Activated CD4-positive, CD25-positive, alpha-beta regulatory T cell (primary cell): Measurements from ENCODE around the gene SMCHD1.
"Not testable (repeated sequence)": the region's sequence is repeated elsewhere in the genome, so short reads cannot be mapped to it uniquely, and the experiment has no call there.

ENCODE experiments used
- DNase-seq, 4 experiments: peaks; one replicate each; lab custom pipeline; 2025; lab: John Stamatoyannopoulos, UW

SMCHD1 gene

GRCh38 chr18:2716394-2717326 is 61.1 kb downstream of the SMCHD1 start:
- no peak for DNase-seq

DNA sequence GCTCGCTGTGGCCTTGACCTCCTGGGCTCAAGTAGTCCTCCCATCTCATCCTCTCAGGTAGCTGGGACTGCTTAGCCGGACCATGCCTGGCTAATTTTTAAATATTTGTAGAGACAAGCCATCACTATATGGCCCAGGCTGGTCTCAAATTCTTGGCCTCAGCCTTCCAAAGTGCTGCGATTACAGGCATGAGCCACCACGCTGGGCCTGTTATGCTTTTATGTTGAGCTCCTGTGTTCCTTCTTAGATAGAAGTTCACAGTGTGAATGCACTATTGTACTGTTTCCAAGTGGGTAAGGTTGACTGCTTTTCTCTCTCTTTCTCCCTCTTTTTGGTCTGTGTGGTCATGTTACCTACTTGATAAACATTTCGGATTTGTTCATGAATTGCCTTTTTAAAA is 61.9 kb downstream of the SMCHD1 start:
- no peak for DNase-seq

DNA sequence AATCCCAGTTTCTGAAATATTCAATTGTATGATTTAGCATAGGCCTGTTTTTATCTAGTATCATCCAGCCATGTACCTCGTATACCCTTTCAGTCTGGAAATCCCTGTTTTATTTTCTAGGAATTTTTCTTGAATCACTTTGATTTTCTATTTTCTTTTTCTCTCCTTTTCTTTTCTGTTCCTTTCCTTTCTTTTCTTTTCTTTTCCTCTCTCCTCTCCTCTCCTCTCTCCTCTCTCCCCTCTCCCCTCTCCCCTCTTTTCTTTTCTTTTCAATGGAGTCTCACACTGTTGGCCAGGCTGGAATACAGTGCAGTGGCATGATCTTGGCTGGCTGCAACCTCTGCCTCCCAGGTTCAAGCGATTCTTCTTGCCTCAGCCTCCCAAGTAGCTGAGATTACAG is 63.5 kb downstream of the SMCHD1 start:
- no peak for DNase-seq

DNA sequence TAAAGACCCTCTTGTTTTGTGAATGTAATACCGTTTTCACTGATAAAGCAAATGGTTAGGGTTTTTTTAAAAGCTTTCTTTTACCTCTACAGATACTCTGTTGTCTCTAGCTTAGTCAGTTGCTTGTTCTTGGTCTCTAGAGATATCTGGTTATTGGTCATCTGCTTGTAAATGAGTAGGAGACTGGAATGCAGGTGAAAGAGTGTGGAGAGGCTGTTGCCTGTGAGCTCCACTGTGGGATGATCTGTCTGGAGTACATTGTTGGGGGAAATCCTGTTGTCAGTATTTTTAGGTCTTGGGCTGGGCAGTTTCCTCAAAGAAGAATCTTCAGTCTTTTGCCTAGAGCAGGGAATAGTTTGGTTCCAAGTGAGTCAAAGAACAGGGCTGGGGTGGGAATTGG is 67.7 kb downstream of the SMCHD1 start:
- DNase-seq = no peak

GRCh38 chr18:2729757-2730156 is 74.2 kb downstream of the SMCHD1 start:
- no peak for DNase-seq

DNA sequence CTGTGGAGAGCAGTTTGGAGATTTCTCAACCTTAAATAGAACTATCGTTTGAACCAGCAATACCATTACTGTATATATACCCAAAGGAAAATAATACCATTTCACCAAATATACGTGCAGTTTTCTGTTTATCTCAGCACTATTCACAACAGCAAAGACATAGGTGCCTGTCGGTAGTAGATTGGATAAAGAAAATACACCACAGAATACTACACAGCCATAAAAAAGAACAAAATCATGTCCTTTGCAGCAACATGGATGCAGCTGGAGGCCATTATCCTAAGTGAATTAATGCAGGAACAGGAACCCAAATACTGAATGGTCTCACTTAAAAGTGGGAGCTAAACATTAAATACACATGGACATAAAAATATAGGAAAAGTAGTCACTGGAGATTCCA is 81.3 kb downstream of the SMCHD1 start:
- DNase-seq = no peak

DNA sequence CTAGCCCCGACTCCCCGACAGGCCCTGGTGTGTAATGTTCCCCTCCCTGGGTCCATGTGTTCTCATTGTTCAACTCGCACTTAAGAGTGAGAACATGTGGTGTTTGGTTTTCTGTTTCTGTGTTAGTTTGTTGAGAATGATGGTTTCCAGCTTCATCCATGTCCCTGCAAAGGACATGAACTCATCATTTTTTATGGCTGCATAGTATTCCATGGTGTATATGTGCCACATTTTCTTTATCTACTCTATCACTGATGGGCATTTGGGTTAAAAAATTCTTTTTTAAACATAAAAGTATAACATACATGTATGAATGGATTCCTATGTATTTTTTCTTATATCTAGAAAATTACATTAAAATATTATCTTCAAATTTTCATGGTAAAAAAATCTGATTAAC is 84.6 kb downstream of the SMCHD1 start:
- DNase-seq = not testable (repeated sequence)

DNA sequence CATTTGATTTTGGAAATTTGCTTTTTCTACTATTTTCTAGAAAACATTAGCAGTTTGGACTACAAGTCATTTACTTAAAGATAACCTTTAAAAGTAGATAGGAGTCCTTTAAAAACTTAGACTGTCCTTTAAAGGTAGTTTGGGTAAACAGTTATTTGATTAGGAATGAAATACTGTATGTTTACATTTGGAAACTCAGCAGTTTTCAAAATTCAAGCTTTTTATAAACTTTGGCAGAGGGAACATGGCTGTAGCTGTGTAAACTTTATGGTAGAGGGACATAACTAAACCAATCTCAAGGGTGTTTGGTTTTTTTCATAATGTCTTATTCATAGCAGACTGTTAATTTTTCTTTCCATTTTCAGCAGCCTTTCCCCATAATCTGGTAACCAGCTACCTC is 90.7 kb downstream of the SMCHD1 start:
- no peak for DNase-seq

- no peak for DNase-seq
These were observed 102.8 kb downstream of the SMCHD1 start for GRCh38 chr18:2758309-2758708.

GRCh38 chr18:2774669-2775068 is 119.1 kb downstream of the SMCHD1 start:
- DNase-seq = no peak

DNA sequence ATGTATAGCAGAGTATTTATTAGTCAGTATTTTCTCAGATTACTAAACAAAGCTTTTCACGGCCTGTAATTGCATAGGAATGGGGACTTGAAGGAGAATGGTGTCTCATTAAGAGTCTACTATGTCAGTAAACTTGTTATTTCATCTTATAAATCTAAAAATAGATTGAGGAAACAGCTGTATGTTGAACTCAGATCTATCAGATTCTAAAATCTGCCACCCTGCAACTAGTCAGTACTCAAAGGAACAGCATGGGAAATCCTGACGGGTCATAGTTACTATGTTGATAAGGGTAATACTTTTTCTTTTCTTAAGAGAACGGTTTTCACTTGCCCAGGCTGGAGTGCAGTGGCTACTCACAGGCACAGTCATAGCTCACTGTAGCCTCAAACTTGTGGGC is 121.1 kb downstream of the SMCHD1 start:
- DNase-seq = no peak

GRCh38 chr18:2777241-2777640 is 121.7 kb downstream of the SMCHD1 start:
- no peak for DNase-seq

DNA sequence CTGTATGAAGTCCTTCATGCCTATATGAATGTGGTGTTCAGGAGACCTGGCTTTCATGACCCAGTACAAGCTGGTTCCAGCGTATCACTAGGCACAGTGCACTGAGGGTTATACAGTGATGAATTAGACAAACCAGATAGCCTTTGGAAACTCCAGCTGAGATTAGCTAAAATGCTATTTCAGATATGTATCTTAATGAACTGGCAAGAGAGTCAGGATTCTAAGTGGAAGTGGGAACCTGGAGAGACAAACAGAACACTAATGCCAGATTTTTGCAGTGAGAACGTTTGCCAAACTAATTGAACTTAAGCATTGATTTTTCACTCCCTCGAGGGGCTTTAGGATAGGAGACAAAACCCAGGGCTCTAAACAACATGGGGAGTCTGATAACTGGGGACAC is 125.2 kb downstream of the SMCHD1 start:
- DNase-seq = no peak

- no peak for DNase-seq
These were observed 131.7 kb downstream of the SMCHD1 start for GRCh38 chr18:2787225-2787624.

DNA sequence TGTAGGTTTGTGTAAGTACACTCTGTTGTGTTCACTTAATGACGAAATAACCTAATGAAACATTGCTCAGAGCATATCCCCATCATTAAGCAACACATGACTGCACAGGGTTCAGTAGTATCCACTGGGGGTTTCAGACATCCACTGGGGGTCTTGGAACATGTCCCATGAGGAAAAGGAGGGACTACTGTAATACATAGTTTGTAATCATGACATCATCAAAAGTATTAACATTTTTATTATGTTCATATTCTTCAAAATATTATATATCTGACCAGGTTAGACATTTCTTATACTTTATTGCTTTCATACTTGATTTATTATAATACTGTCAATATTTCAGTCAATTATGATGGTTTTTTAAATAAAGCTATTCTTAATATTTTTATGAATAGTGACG is 136.9 kb downstream of the SMCHD1 start:
- no peak for DNase-seq

DNA sequence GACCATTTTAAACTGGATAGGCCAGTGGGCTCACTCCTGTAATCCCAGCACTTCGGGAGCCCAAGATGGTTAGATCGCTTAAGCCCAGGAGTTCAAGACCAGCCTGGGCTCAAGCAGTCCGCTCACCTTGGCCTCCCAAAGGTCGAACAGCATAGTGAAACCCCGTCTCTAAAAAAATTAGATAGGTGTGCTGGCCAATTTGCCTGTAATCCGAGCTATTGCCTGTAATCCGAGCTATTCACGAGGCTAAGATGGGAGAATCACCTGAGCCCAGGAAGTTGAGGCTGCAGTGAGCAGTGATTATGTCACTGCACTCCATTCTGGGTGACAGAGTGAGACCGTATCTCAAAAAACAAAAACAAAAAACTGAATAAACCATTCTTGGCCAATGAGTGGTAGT is 138.6 kb downstream of the SMCHD1 start:
- DNase-seq = no peak

GRCh38 chr18:2797951-2798350 is 142.4 kb downstream of the SMCHD1 start:
- no peak for DNase-seq

GRCh38 chr18:2799369-2799768 is 143.8 kb downstream of the SMCHD1 start:
- DNase-seq = no peak

- no peak for DNase-seq
These were observed 150.7 kb downstream of the SMCHD1 start for GRCh38 chr18:2805970-2806943.

GRCh38 chr18:2808640-2809039 is 153.1 kb downstream of the SMCHD1 start:
- DNase-seq = not testable (repeated sequence)

GRCh38 chr18:2809666-2810183 is 154.2 kb downstream of the SMCHD1 start:
- DNase-seq = not testable (repeated sequence)

DNA sequence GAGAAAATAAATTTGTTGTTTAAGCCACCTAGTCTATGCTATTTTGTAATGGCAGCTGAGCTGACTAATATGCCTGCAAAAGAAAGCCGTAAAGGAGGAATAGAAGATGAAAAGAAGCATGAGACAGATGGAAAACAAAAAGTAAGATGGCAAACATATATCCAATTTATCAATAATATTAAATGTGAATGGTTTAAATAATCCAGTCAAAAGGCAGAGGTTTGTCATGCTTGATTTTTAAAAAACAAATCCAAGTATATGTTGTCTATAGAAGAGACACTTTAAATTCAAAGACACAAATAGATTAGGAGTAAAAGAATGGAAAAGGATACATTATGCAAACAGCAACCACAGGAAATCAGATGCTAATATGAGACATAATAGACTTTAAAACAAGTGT is 155.9 kb downstream of the SMCHD1 start:
- DNase-seq = no peak

- DNase-seq = no peak
These were observed 159.4 kb downstream of the SMCHD1 start for GRCh38 chr18:2814928-2815327.
